Activated T-cell treated with anti-CD3 and anti-CD28 coated beads, Interleukin-2, amount 50 U/mL, for 4 hours (primary cell): Measurements from ENCODE around the gene DNAJB11. TPM values are rescaled to one million over a fixed set of nuclear protein-coding genes. Genes with fewer than 3 reads are reported as not detected.
"Not testable (repeated sequence)": the region's sequence is repeated elsewhere in the genome, so short reads cannot be mapped to it uniquely, and the experiment has no call there.

Experiments used
- ATAC-seq, 2 donors: fragments of 200-7000 bp; cut with Tn5 transposase; one replicate each; pipeline ENCODE4 v1.10.0; 2021
- DNase-seq: peaks from one replicate; pipeline ENCODE4 v3.0.0-alpha.2; 2020
- H3K27me3 Mint-ChIP-seq: one replicate; pipeline ENCODE4 v1.8.0; 2021; ENCODE audit warnings: low read depth, mixed read lengths
- H3K36me3 Mint-ChIP-seq: one replicate; pipeline ENCODE4 v1.8.0; 2022; ENCODE audit warnings: mixed read lengths; ENCODE audit not compliant: insufficient read depth
- H3K4me1 Mint-ChIP-seq: one replicate; pipeline ENCODE4 v1.8.0; 2021; ENCODE audit warnings: low read depth, mixed read lengths
- H3K4me3 Mint-ChIP-seq: one replicate; pipeline ENCODE4 v1.8.0; 2021; ENCODE audit warnings: mild to moderate bottlenecking, moderate library complexity, mixed read lengths
- H3K9me3 Mint-ChIP-seq: one replicate; pipeline ENCODE4 v1.8.0; 2021; ENCODE audit warnings: mixed read lengths
- total RNA-seq, 3 donors: library from RNA; stranded (reverse); gene quantifications; one replicate each; pipeline ENCODE4 v1.2.1, GENCODE V29; 2021

Gene DNAJB11
- total RNA-seq, 3 donors from 2014 or later, result 88.5 to 98.1 (median 91.1) TPM

- Mint-ChIP-seq H3K36me3 (peaks cover 6% of the 10 kb centered on the region), H3K4me3 (peak overlapping the region; percentile 7), H3K4me1 (peaks cover 82% of the 10 kb centered on the region), H3K9me3 (no peaks in the 10 kb centered on the region), H3K27me3 (no peaks in the 10 kb centered on the region)
- no peak for DNase-seq
- ATAC-seq, result peak; percentile 8 to 16
Observed at GRCh38 chr3:186536883-186537844, 33.4 kb upstream of the DNAJB11 start.

GRCh38 chr3:186538779-186539178 lies 31.7 kb upstream of the DNAJB11 start:
- H3K4me1 Mint-ChIP-seq, result peaks cover 67% of the 10 kb centered on the region
- ATAC-seq (no peak), DNase-seq (no peak)
- H3K4me3 Mint-ChIP-seq, result no peak overlapping the region
- no peaks in the 10 kb centered on the region for H3K9me3 Mint-ChIP-seq
- H3K27me3 Mint-ChIP-seq, result no peaks in the 10 kb centered on the region
- H3K36me3 Mint-ChIP-seq, result peaks cover 12% of the 10 kb centered on the region

DNA sequence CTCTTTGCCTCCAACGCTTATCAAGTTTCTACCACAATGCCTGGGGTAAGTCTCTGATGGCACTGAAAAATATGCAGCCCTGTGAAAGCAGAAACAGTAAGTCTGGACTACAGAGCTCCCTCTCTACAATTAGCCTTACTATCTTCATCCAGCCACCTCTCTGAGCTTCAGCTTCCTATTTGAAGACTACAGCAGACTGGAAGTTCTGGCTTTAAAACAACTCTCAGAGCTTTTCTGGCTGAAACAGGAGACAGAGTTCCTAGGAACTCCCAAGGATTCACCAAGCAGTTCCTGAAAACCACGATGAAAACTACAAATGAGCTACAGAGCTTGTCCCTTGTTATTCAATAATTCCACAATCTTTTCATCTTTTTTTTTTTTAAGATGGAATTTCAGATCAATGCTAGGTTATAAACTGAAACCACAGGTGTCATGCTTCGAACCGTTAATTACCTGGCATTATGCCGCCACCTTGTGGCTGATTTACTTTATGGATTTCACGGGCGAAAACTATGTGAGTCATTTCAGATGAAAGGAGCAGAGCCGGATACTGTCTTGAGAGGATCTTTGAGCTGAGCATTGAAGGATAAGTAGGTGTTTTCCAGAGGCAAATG lies 30.2 kb upstream of the DNAJB11 start:
- Mint-ChIP-seq H3K4me3 (no peak overlapping the region), H3K27me3 (no peaks in the 10 kb centered on the region), H3K36me3 (peaks cover 21% of the 10 kb centered on the region), H3K4me1 (peaks cover 53% of the 10 kb centered on the region), H3K9me3 (no peaks in the 10 kb centered on the region)
- peak; percentile 66 to 75 for ATAC-seq
- DNase-seq, result peak; percentile 82

GRCh38 chr3:186540835-186541226 lies 29.7 kb upstream of the DNAJB11 start:
- Mint-ChIP-seq H3K36me3 (peaks cover 21% of the 10 kb centered on the region), H3K9me3 (no peaks in the 10 kb centered on the region), H3K4me3 (no peak overlapping the region), H3K4me1 (peaks cover 48% of the 10 kb centered on the region), H3K27me3 (no peaks in the 10 kb centered on the region)
- ATAC-seq (peak; percentile 4 to 15), DNase-seq (no peak)

- Mint-ChIP-seq H3K36me3 (peaks cover 19% of the 10 kb centered on the region), H3K9me3 (no peaks in the 10 kb centered on the region), H3K4me1 (peaks cover 20% of the 10 kb centered on the region), H3K27me3 (no peaks in the 10 kb centered on the region), H3K4me3 (no peak within 1 kb of the TSS)
- no peak for DNase-seq
- no peak for ATAC-seq
Observed at GRCh38 chr3:186544281-186544680, 26.2 kb upstream of the DNAJB11 start, which contains the start of gene CRYGS. Gene CRYGS, minus strand, starts transcription at chr3:186544380. Its CDS starts 54 bp downstream, at chr3:186544326.

DNA sequence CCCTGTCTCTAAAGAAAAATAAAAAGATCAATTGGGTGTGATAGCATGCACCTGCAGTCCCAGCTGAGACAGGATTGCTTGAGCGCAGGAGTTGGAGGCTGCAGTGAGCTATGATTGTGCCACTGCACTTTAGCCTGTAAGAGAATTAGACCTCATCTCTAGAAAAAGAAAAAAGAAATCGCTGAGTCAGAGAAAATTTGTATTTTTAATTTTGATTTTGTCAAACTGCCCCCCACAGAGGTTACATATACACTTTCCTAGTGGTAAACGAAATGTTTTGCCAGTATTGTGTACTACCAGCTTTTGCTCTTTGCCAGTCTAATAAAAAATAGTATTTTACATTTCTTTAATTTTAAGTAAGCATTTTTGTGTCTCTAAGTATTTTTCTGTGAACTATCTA lies 21.0 kb upstream of the DNAJB11 start:
- Mint-ChIP-seq H3K36me3 (peaks cover 23% of the 10 kb centered on the region), H3K9me3 (no peaks in the 10 kb centered on the region)

DNA sequence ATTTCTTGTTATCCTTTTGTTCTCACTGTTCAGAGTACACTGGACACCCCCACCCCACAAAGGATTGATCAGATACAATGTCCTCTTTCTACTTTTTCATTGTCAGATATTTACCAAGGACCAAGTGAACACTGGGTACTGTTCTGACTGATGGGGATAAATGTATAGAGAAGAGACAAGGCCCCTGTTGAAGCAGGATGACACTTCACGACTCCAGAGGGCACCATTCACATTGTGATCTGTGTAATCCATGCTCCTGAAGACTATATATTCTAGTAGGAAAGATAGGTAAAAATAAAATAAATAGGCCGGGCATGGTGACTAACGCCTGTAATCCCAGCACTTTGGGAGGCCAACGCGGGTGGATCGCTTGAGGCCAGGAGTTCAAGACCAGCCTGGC lies 19.1 kb upstream of the DNAJB11 start:
- Mint-ChIP-seq H3K36me3 (peaks cover 28% of the 10 kb centered on the region), H3K4me1 (no peaks in the 10 kb centered on the region), H3K9me3 (no peaks in the 10 kb centered on the region), H3K4me3 (no peak overlapping the region), H3K27me3 (no peaks in the 10 kb centered on the region)
- ATAC-seq (no peak), DNase-seq (no peak)

More for the DNA sequence above, 21.0 kb upstream of the DNAJB11 start:
- H3K4me1 Mint-ChIP-seq, result no peaks in the 10 kb centered on the region
- DNase-seq (no peak), ATAC-seq (no peak)
- H3K4me3 Mint-ChIP-seq, result no peak overlapping the region
- H3K27me3 Mint-ChIP-seq, result no peaks in the 10 kb centered on the region

DNA sequence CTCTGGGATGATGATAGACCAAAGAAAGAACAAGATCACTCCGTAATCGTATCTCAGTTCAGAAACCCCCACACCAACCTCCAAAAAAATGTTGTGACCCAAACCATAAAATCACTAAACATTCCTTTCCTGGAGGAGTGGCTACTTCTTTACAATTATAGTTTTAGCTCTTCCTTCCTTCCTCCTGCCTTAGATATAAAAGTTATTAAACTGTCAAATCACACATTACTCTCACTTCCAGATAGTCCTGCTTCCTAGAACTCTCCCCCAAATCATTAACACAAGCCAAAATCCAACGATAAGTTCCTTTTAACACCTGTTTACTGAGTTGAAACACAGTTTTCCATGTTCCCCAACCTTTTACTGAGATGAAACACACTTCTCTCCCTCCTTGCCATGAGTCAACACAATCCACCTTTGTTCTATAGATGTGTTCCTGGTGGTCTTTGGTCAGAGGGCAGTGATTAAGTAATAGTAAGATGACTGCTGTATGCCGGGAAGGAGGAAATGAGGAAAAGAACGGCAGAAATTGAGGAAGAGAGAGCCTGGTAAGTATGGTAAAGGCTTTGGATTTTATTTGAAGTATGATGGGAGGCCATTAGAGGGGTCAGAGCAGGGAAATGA lies 18.0 kb upstream of the DNAJB11 start:
- Mint-ChIP-seq H3K9me3 (no peaks in the 10 kb centered on the region), H3K4me1 (peaks cover 3% of the 10 kb centered on the region), H3K4me3 (no peak overlapping the region), H3K36me3 (peaks cover 37% of the 10 kb centered on the region), H3K27me3 (no peaks in the 10 kb centered on the region)
- no peak for DNase-seq
- ATAC-seq, result no peak

- peak overlapping the region; percentile 4 for H3K4me3 Mint-ChIP-seq
Observed at GRCh38 chr3:186564586-186564985, 5.9 kb upstream of the DNAJB11 start.

GRCh38 chr3:186566772-186567071 lies 3.8 kb upstream of the DNAJB11 start:
- peaks cover 67% of the 10 kb centered on the region for H3K4me1 Mint-ChIP-seq
- ATAC-seq, result peak in 1 of 2 donors; percentile 0
- H3K36me3 Mint-ChIP-seq, result peaks cover 10% of the 10 kb centered on the region
- peak overlapping the region; percentile 93 for H3K4me3 Mint-ChIP-seq
- DNase-seq, result no peak
- no peaks in the 10 kb centered on the region for H3K27me3 Mint-ChIP-seq
- H3K9me3 Mint-ChIP-seq, result no peaks in the 10 kb centered on the region

More at GRCh38 chr3:186564586-186564985, 5.9 kb upstream of the DNAJB11 start:
- H3K36me3 Mint-ChIP-seq, result peaks cover 16% of the 10 kb centered on the region
- no peaks in the 10 kb centered on the region for H3K27me3 Mint-ChIP-seq
- no peaks in the 10 kb centered on the region for H3K9me3 Mint-ChIP-seq
- H3K4me1 Mint-ChIP-seq, result peaks cover 66% of the 10 kb centered on the region
- DNase-seq, result no peak
- ATAC-seq, result no peak

- ATAC-seq, result peak; percentile 66 to 70
- DNase-seq, result peak; percentile 92
- H3K36me3 Mint-ChIP-seq, result peaks cover 7% of the 10 kb centered on the region
- peaks cover 66% of the 10 kb centered on the region for H3K4me1 Mint-ChIP-seq
- peak within 1 kb of the TSS; percentile 93 for H3K4me3 Mint-ChIP-seq
- H3K27me3 Mint-ChIP-seq, result no peaks in the 10 kb centered on the region
- H3K9me3 Mint-ChIP-seq, result no peaks in the 10 kb centered on the region
Observed at GRCh38 chr3:186567072-186567921, 3.2 kb upstream of the DNAJB11 start, which contains the start of gene TBCCD1. Gene TBCCD1, minus strand, starts transcription at chr3:186567339. Its CDS starts 3,010 bp downstream, at chr3:186564329.

DNA sequence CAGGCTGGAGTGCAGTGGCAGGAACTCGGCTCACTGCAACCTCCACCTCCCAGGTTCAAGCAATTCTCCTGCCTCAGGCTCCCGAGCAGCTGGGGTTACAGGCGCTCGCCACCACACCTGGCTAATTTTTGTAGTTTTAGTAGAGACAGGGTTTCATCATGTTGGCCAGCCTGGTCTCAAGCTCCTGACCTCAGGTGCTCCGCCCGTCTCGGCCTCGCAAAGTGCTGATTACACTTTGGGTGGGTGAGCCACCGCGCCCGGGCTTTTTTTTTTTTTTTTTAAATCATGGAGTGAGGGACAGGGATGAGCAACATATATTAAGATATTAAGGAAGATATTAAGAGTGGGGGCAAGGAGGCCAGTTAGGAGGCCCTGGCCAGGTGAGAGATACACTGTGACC lies 1.2 kb upstream of the DNAJB11 start:
- peaks cover 10% of the 10 kb centered on the region for H3K36me3 Mint-ChIP-seq
- peaks cover 59% of the 10 kb centered on the region for H3K4me1 Mint-ChIP-seq
- H3K9me3 Mint-ChIP-seq, ATAC-seq, DNase-seq, H3K27me3 Mint-ChIP-seq: not testable (repeated sequence)
- peak overlapping the region; percentile 99 for H3K4me3 Mint-ChIP-seq

GRCh38 chr3:186569779-186570095 lies 783 bp upstream of the DNAJB11 start:
- peaks cover 14% of the 10 kb centered on the region for H3K36me3 Mint-ChIP-seq
- peak overlapping the region; percentile 99 for H3K4me3 Mint-ChIP-seq
- H3K9me3 Mint-ChIP-seq, result no peaks in the 10 kb centered on the region
- ATAC-seq (no peak), DNase-seq (no peak)
- H3K4me1 Mint-ChIP-seq, result peaks cover 59% of the 10 kb centered on the region
- H3K27me3 Mint-ChIP-seq, result no peaks in the 10 kb centered on the region
